ENCODE measurements around the gene TK2.

The TK2 gene

DNA sequence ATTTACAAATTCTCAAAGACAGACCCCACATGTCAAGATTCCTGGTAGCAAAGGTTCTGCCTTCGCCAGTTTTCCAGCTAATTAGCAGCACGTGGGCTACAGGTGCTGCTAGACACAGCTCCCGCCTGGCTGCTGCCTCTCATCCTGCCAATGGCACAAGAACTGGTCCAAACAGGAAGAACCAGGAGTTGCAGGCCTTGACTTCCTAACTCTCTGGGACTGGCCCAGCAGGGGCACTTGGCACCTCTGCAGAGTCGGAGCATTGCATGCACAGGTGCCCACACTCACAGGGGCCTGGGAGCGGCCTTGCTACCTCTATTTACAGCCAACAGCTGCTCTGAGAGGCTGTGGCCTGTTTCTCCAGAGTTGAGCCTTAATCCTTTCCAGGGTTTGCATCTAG lies 39.6 kb downstream of the TK2 start:
- no peak for ATAC-seq
- no peak for TF ChIP-seq ZFP3 (CRISPR knock-in tag; IDR thresholded peaks at IDR 0.05)
- TF ChIP-seq CSDC2 (CRISPR knock-in tag; IDR thresholded peaks at IDR 0.05) = no peak
- no peak for TF ChIP-seq ZFP30 (CRISPR knock-in tag; IDR thresholded peaks at IDR 0.05)
- TF ChIP-seq ARNTL (CRISPR knock-in tag; IDR thresholded peaks at IDR 0.05; ENCODE audit: borderline replicate concordance, low read depth) = no peak
- TF ChIP-seq TOX (CRISPR knock-in tag; IDR thresholded peaks at IDR 0.05; ENCODE audit: borderline replicate concordance) = no peak
- no peak for TF ChIP-seq ZC3H10 (CRISPR knock-in tag; IDR thresholded peaks at IDR 0.05)
- no peak for TF ChIP-seq BACH2 (CRISPR knock-in tag; IDR thresholded peaks at IDR 0.05; ENCODE audit: borderline replicate concordance)
- TF ChIP-seq, protein P1, sequence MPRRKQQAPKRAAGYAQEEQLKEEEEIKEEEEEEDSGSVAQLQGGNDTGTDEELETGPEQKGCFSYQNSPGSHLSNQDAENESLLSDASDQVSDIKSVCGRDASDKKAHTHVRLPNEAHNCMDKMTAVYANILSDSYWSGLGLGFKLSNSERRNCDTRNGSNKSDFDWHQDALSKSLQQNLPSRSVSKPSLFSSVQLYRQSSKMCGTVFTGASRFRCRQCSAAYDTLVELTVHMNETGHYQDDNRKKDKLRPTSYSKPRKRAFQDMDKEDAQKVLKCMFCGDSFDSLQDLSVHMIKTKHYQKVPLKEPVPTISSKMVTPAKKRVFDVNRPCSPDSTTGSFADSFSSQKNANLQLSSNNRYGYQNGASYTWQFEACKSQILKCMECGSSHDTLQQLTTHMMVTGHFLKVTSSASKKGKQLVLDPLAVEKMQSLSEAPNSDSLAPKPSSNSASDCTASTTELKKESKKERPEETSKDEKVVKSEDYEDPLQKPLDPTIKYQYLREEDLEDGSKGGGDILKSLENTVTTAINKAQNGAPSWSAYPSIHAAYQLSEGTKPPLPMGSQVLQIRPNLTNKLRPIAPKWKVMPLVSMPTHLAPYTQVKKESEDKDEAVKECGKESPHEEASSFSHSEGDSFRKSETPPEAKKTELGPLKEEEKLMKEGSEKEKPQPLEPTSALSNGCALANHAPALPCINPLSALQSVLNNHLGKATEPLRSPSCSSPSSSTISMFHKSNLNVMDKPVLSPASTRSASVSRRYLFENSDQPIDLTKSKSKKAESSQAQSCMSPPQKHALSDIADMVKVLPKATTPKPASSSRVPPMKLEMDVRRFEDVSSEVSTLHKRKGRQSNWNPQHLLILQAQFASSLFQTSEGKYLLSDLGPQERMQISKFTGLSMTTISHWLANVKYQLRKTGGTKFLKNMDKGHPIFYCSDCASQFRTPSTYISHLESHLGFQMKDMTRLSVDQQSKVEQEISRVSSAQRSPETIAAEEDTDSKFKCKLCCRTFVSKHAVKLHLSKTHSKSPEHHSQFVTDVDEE (CRISPR knock-in tag; IDR thresholded peaks at IDR 0.05) = no peak
- no peak for TF ChIP-seq ZNF70 (CRISPR knock-in tag; IDR thresholded peaks at IDR 0.05)
- TF ChIP-seq, protein P2, sequence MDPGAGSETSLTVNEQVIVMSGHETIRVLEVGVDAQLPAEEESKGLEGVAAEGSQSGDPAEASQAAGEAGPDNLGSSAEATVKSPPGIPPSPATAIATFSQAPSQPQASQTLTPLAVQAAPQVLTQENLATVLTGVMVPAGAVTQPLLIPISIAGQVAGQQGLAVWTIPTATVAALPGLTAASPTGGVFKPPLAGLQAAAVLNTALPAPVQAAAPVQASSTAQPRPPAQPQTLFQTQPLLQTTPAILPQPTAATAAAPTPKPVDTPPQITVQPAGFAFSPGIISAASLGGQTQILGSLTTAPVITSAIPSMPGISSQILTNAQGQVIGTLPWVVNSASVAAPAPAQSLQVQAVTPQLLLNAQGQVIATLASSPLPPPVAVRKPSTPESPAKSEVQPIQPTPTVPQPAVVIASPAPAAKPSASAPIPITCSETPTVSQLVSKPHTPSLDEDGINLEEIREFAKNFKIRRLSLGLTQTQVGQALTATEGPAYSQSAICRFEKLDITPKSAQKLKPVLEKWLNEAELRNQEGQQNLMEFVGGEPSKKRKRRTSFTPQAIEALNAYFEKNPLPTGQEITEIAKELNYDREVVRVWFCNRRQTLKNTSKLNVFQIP (CRISPR knock-in tag; IDR thresholded peaks at IDR 0.05; ENCODE audit: borderline replicate concordance, low read depth) = no peak
- no peak for TF ChIP-seq TCF4 (CRISPR knock-in tag; IDR thresholded peaks at IDR 0.05; ENCODE audit: borderline replicate concordance)
- no peak for TF ChIP-seq ESRRG (CRISPR knock-in tag; IDR thresholded peaks at IDR 0.05)
- no peak for TF ChIP-seq SNAI2 (CRISPR knock-in tag; IDR thresholded peaks at IDR 0.05)

GRCh38 chr16:66509576-66509975 lies 40.3 kb downstream of the TK2 start:
- TF ChIP-seq CSRNP3 (CRISPR knock-in tag; IDR thresholded peaks at IDR 0.05) (no peak), ZFP3 (CRISPR knock-in tag; IDR thresholded peaks at IDR 0.05) (no peak)
- TF ChIP-seq, protein P3, sequence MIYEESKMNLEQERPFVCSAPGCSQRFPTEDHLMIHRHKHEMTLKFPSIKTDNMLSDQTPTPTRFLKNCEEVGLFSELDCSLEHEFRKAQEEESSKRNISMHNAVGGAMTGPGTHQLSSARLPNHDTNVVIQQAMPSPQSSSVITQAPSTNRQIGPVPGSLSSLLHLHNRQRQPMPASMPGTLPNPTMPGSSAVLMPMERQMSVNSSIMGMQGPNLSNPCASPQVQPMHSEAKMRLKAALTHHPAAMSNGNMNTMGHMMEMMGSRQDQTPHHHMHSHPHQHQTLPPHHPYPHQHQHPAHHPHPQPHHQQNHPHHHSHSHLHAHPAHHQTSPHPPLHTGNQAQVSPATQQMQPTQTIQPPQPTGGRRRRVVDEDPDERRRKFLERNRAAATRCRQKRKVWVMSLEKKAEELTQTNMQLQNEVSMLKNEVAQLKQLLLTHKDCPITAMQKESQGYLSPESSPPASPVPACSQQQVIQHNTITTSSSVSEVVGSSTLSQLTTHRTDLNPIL (CRISPR knock-in tag; IDR thresholded peaks at IDR 0.05; ENCODE audit: low read depth) = no peak
- ATAC-seq = no peak

GRCh38 chr16:66508914-66509496 lies 40.9 kb downstream of the TK2 start:
- ATAC-seq = no peak
- TF ChIP-seq SNAI2 (CRISPR knock-in tag; IDR thresholded peaks at IDR 0.05) = no peak
- TF ChIP-seq TOX (CRISPR knock-in tag; IDR thresholded peaks at IDR 0.05; ENCODE audit: borderline replicate concordance) = no peak
- TF ChIP-seq TCF4 (CRISPR knock-in tag; IDR thresholded peaks at IDR 0.05; ENCODE audit: borderline replicate concordance) = no peak
- TF ChIP-seq OSR1 (CRISPR knock-in tag; IDR thresholded peaks at IDR 0.05) = no peak
- TF ChIP-seq CSRNP3 (CRISPR knock-in tag; IDR thresholded peaks at IDR 0.05) = no peak
- no peak for TF ChIP-seq ESRRG (CRISPR knock-in tag; IDR thresholded peaks at IDR 0.05)
- TF ChIP-seq, protein P1 (CRISPR knock-in tag; IDR thresholded peaks at IDR 0.05) = no peak
- TF ChIP-seq PPARA (CRISPR knock-in tag; IDR thresholded peaks at IDR 0.05; ENCODE audit: borderline replicate concordance) = no peak
- no peak for TF ChIP-seq BACH2 (CRISPR knock-in tag; IDR thresholded peaks at IDR 0.05; ENCODE audit: borderline replicate concordance)
- TF ChIP-seq, protein P3 (CRISPR knock-in tag; IDR thresholded peaks at IDR 0.05; ENCODE audit: low read depth) = no peak
- TF ChIP-seq CSDC2 (CRISPR knock-in tag; IDR thresholded peaks at IDR 0.05) = no peak
- TF ChIP-seq GLIS3 (CRISPR knock-in tag; IDR thresholded peaks at IDR 0.05) = no peak

Data from SK-N-SH treated with all-trans-retinoic acid at 6 μM for 48 hours (cell line).